Fibroblast of lung (primary cell): ENCODE measurements around the gene TMTC4. TPM values are rescaled to one million over a fixed set of nuclear protein-coding genes. Genes with fewer than 3 reads are reported as not detected.

Experiments
- DNase-seq, 2 donors: peaks; one replicate each; pipeline versions ENCODE4 v3.0.0 to v3.0.0-alpha.2; 2010; ENCODE audit warnings: low read depth in 2 of 2
- H2AFZ ChIP-seq: 2 replicates; pipeline ENCODE4 v1.5.1; 2012; ENCODE audit warnings: low read length, control low read depth, inconsistent platforms
- H3K27ac ChIP-seq: 2 replicates; pipeline ENCODE4 v1.5.1; 2011; ENCODE audit warnings: low read length, control low read depth; ENCODE audit not compliant: insufficient read depth
- H3K27me3 ChIP-seq: 2 replicates; pipeline ENCODE4 v1.5.1; 2011; ENCODE audit warnings: mild to moderate bottlenecking, low read length; ENCODE audit not compliant: control insufficient read depth, insufficient read depth
- H3K36me3 ChIP-seq: 2 replicates; pipeline ENCODE4 v1.5.1; 2011; ENCODE audit warnings: low read length; ENCODE audit not compliant: control insufficient read depth, insufficient read depth
- H3K4me1 ChIP-seq: 2 replicates; pipeline ENCODE4 v1.5.1; 2011; ENCODE audit warnings: low read length; ENCODE audit not compliant: control insufficient read depth, insufficient read depth; ENCODE audit errors: extremely low read depth
- H3K4me2 ChIP-seq: 2 replicates; pipeline ENCODE4 v1.5.1; 2011; ENCODE audit warnings: low read length, control low read depth; ENCODE audit not compliant: insufficient read depth; ENCODE audit errors: extremely low read depth
- H3K4me3 ChIP-seq, 4 experiments: fragments of 200-600 bp in 1 of 4; sonication (generic) in 1 of 4; replicated peaks in 1 of 4; 2 replicates each; pipeline ENCODE4 v1.5.1; 2011 to 2016; ENCODE audit warnings: low read length in 4 of 4, low read depth in 3 of 4, mild to moderate bottlenecking in 3 of 4, control low read depth in 2 of 4, inconsistent platforms in 1 of 4, mixed read lengths in 1 of 4; ENCODE audit not compliant: insufficient read depth in 1 of 4; ENCODE audit errors: control extremely low read depth in 1 of 4
- H3K79me2 ChIP-seq: 2 replicates; pipeline ENCODE4 v1.5.1; 2012; ENCODE audit warnings: mild to moderate bottlenecking, low read length, inconsistent platforms; ENCODE audit not compliant: control insufficient read depth, insufficient read depth
- H3K9ac ChIP-seq: 2 replicates; pipeline ENCODE4 v1.5.1; 2011; ENCODE audit warnings: mild to moderate bottlenecking, low read length, control low read depth; ENCODE audit not compliant: insufficient read depth
- H3K9me3 ChIP-seq: 2 replicates; pipeline ENCODE4 v1.5.1; 2012; ENCODE audit warnings: low read depth, low read length; ENCODE audit not compliant: control insufficient read depth, insufficient read depth
- H4K20me1 ChIP-seq: 2 replicates; pipeline ENCODE4 v1.5.1; 2011; ENCODE audit warnings: low read length; ENCODE audit not compliant: control insufficient read depth, insufficient read depth; ENCODE audit errors: extremely low read depth
- EZH2 ChIP-seq: IDR thresholded peaks from 2 replicates; pipeline ENCODE4 v1.5.1; 2012; ENCODE audit warnings: low read length, control low read depth, mild to moderate bottlenecking; ENCODE audit errors: missing control alignments
- polyA plus RNA-seq, 2 donors: library from polyadenylated mRNA; depleted of rRNA in 1 of 2; stranded (reverse) in 1 of 2; unstranded in 1 of 2; fragments of >200 nt; gene quantifications; 2 replicates each; pipeline ENCODE4 v1.2.1, GENCODE V29; 2011 to 2012; ENCODE audit warnings: missing spikeins in 1 of 2
- total RNA-seq: library from RNA; depleted of rRNA; stranded (reverse); fragments of >200 nt; gene quantifications from 2 replicates; pipeline ENCODE4 v1.2.1, GENCODE V29; 2014
- TF ChIP-seq, protein P1 (sequence below), 2 donors: IDR thresholded peaks in 1 of 2; conservative IDR thresholded peaks in 1 of 2; 1 replicate in 1 of 2; 2 replicates in 1 of 2; pipeline ENCODE4 v1.5.1; 2011 to 2012; ENCODE audit warnings: low read length in 2 of 2, control low read depth in 1 of 2, inconsistent platforms in 1 of 2, low read depth in 1 of 2, mild to moderate bottlenecking in 1 of 2

Gene TMTC4
- total and polyA plus RNA-seq, 2 donors (not counting 1 experiment from before 2014, with no cell fraction given), result 5.5 to 19.5 TPM

DNA sequence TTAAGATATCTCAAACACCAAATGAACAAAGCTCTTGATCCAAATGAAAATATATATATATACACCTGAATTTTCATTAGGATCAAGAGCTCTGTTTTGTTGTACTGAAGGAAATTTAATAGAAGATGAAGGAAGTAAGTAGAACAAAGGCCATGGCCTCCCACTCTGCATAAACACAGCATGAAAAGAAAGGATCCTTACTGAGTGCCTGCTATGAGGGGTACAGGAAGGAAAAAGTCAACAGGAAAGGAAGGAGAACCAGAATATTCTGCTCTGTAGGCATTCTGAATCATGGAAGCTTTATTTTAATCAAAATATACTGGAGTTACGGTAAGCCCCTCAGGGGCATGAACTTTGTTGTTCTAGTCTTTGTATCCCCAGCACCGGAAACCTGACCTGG is 22.1 kb downstream of the TMTC4 start:
- H3K27ac ChIP-seq, result no peak overlapping the region
- H3K36me3 ChIP-seq, result no peaks in the 10 kb centered on the region
- no peak overlapping the region for H3K4me3 ChIP-seq
- no peak overlapping the region for H2AFZ ChIP-seq
- H3K9me3 ChIP-seq, result no peaks in the 10 kb centered on the region
- H3K4me2 ChIP-seq, result no peak overlapping the region
- H3K9ac ChIP-seq, result no peak overlapping the region
- no peaks in the 10 kb centered on the region for H3K79me2 ChIP-seq
- TF ChIP-seq, protein P1, sequence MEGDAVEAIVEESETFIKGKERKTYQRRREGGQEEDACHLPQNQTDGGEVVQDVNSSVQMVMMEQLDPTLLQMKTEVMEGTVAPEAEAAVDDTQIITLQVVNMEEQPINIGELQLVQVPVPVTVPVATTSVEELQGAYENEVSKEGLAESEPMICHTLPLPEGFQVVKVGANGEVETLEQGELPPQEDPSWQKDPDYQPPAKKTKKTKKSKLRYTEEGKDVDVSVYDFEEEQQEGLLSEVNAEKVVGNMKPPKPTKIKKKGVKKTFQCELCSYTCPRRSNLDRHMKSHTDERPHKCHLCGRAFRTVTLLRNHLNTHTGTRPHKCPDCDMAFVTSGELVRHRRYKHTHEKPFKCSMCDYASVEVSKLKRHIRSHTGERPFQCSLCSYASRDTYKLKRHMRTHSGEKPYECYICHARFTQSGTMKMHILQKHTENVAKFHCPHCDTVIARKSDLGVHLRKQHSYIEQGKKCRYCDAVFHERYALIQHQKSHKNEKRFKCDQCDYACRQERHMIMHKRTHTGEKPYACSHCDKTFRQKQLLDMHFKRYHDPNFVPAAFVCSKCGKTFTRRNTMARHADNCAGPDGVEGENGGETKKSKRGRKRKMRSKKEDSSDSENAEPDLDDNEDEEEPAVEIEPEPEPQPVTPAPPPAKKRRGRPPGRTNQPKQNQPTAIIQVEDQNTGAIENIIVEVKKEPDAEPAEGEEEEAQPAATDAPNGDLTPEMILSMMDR (conservative IDR thresholded peaks at IDR 0.05 in 1 of 2, IDR thresholded peaks at IDR 0.05 in 1 of 2; ENCODE audit: low read depth in 1 of 2, low read length in 2 of 2), result no peak
- no peak for TF ChIP-seq EZH2
- no peak for DNase-seq
- H3K4me1 ChIP-seq, result no peaks in the 10 kb centered on the region
- H3K27me3 ChIP-seq, result no peaks in the 10 kb centered on the region
- H4K20me1 ChIP-seq, result no peaks in the 10 kb centered on the region

- H3K4me3 ChIP-seq, result no peak overlapping the region
- no peaks in the 10 kb centered on the region for H4K20me1 ChIP-seq
- no peak for DNase-seq
- no peaks in the 10 kb centered on the region for H3K36me3 ChIP-seq
- no peak overlapping the region for H3K4me2 ChIP-seq
- no peaks in the 10 kb centered on the region for H3K4me1 ChIP-seq
- no peak overlapping the region for H3K9ac ChIP-seq
- no peak overlapping the region for H2AFZ ChIP-seq
- no peak overlapping the region for H3K27ac ChIP-seq
- no peak for TF ChIP-seq EZH2
- TF ChIP-seq, protein P1 (conservative IDR thresholded peaks at IDR 0.05 in 1 of 2, IDR thresholded peaks at IDR 0.05 in 1 of 2; ENCODE audit: low read depth in 1 of 2, low read length in 2 of 2), result no peak
- no peaks in the 10 kb centered on the region for H3K9me3 ChIP-seq
- H3K79me2 ChIP-seq, result no peaks in the 10 kb centered on the region
- H3K27me3 ChIP-seq, result no peaks in the 10 kb centered on the region
Measured at GRCh38 chr13:100650326-100650725, 24.3 kb downstream of the TMTC4 start.

GRCh38 chr13:100648354-100648753 is 26.2 kb downstream of the TMTC4 start:
- H3K79me2 ChIP-seq, result no peaks in the 10 kb centered on the region
- H4K20me1 ChIP-seq, result no peaks in the 10 kb centered on the region
- H3K4me1 ChIP-seq, result no peaks in the 10 kb centered on the region
- no peak overlapping the region for H2AFZ ChIP-seq
- no peak for DNase-seq
- H3K9ac ChIP-seq, result no peak overlapping the region
- TF ChIP-seq, protein P1 (conservative IDR thresholded peaks at IDR 0.05 in 1 of 2, IDR thresholded peaks at IDR 0.05 in 1 of 2; ENCODE audit: low read depth in 1 of 2, low read length in 2 of 2), result no peak
- TF ChIP-seq EZH2, result no peak
- no peaks in the 10 kb centered on the region for H3K9me3 ChIP-seq
- H3K36me3 ChIP-seq, result no peaks in the 10 kb centered on the region
- no peak overlapping the region for H3K4me3 ChIP-seq
- no peak overlapping the region for H3K27ac ChIP-seq
- no peaks in the 10 kb centered on the region for H3K27me3 ChIP-seq
- no peak overlapping the region for H3K4me2 ChIP-seq
